SU-DHL-6 (cell line): Measurements from ENCODE around the gene SNW1.

Source experiments
- H2AFZ ChIP-seq: fragments of 200-600 bp; sonication (generic); 2 replicates; pipeline ENCODE4 v1.6.1; 2014; ENCODE audit warnings: low read depth, mild to moderate bottlenecking, moderate library complexity, mixed read lengths, antibody characterized with exemption, low read length; ENCODE audit not compliant: severe bottlenecking
- H3F3A ChIP-seq: fragments of 200-600 bp; shearing (Covaris generic); 2 replicates; pipeline ENCODE4 v1.6.0; 2016; ENCODE audit warnings: antibody characterized with exemption, mild to moderate bottlenecking; ENCODE audit not compliant: insufficient read depth
- H3K27ac ChIP-seq: fragments of 200-600 bp; sonication (generic); 2 replicates; pipeline ENCODE4 v1.5.1; 2016; ENCODE audit warnings: low read depth, mild to moderate bottlenecking, low read length, moderate library complexity, mixed read lengths
- H3K27me3 ChIP-seq: fragments of 200-600 bp; sonication (generic), shearing (Covaris generic); 2 replicates; pipeline ENCODE4 v1.6.0; 2014; ENCODE audit warnings: mild to moderate bottlenecking, low read length
- H3K36me3 ChIP-seq: fragments of 200-600 bp; sonication (generic); 2 replicates; pipeline ENCODE4 v1.6.1; 2014; ENCODE audit warnings: mild to moderate bottlenecking, low read length, mixed read lengths
- H3K4me2 ChIP-seq: fragments of 300-600, 200-600 bp; shearing (Covaris generic), sonication (generic); 2 replicates; pipeline ENCODE4 v1.6.0; 2014; ENCODE audit warnings: low read length, low read depth, mild to moderate bottlenecking; ENCODE audit not compliant: poor library complexity, severe bottlenecking
- H3K4me3 ChIP-seq: fragments of 200-600 bp; sonication (generic); 2 replicates; pipeline ENCODE4 v1.5.1; 2014; ENCODE audit warnings: antibody characterized with exemption, low read length, mild to moderate bottlenecking, mixed read lengths; ENCODE audit not compliant: insufficient read depth, poor library complexity, severe bottlenecking
- H3K79me2 ChIP-seq: fragments of 200-600 bp; sonication (generic); 2 replicates; pipeline ENCODE4 v1.6.1; 2014; ENCODE audit warnings: mild to moderate bottlenecking, low read length, moderate library complexity; ENCODE audit not compliant: insufficient read depth
- H3K9ac ChIP-seq: fragments of 200-600 bp; sonication (generic); 2 replicates; pipeline ENCODE4 v1.7.0; 2014; ENCODE audit warnings: mild to moderate bottlenecking, low read length
- H3K9me2 ChIP-seq: fragments of 200-600 bp; sonication (generic); replicated peaks from 2 replicates; pipeline ENCODE4 v1.6.1; 2014; ENCODE audit warnings: low read length; ENCODE audit not compliant: insufficient read depth
- H3K9me3 ChIP-seq: fragments of 200-600 bp; sonication (generic); 2 replicates; pipeline ENCODE4 v1.6.1; 2014; ENCODE audit warnings: low read length, mixed read lengths; ENCODE audit not compliant: insufficient read depth
- H4K20me1 ChIP-seq: fragments of 200-600 bp; sonication (generic); 2 replicates; pipeline ENCODE4 v1.6.1; 2014; ENCODE audit warnings: low read depth, mild to moderate bottlenecking, antibody characterized with exemption, low read length, moderate library complexity, mixed read lengths
- CTCF ChIP-seq: fragments of 200-600 bp; sonication (generic); IDR thresholded peaks from one replicate; pipeline ENCODE4 v1.5.1; 2017; ENCODE audit warnings: antibody characterized with exemption, mild to moderate bottlenecking, low read length, moderate library complexity; ENCODE audit not compliant: insufficient read depth, poor library complexity, severe bottlenecking
- EZH2phosphoT487 ChIP-seq: fragments of 200-600 bp; sonication (generic), shearing (Covaris generic); conservative IDR thresholded peaks from 2 replicates; pipeline ENCODE4 v1.6.1; 2018; ENCODE audit warnings: mild to moderate bottlenecking, antibody characterized with exemption, low read length, moderate library complexity, mixed read lengths

Gene SNW1

GRCh38 chr14:77791225-77791600, 30.3 kb upstream of the SNW1 start:
- TF ChIP-seq EZH2phosphoT487 (no peak), CTCF (no peak)
- Histone ChIP-seq H3K4me2 (no peak overlapping the region), H3F3A (no peaks in the 10 kb centered on the region), H3K79me2 (no peaks in the 10 kb centered on the region), H3K4me3 (no peak overlapping the region), H3K27me3 (no peaks in the 10 kb centered on the region), H3K9ac (no peak overlapping the region), H3K27ac (no peak overlapping the region), H3K9me2 (no peaks in the 10 kb centered on the region), H3K9me3 (no peaks in the 10 kb centered on the region), H3K36me3 (no peaks in the 10 kb centered on the region), H2AFZ (no peak overlapping the region), H4K20me1 (no peaks in the 10 kb centered on the region)

DNA sequence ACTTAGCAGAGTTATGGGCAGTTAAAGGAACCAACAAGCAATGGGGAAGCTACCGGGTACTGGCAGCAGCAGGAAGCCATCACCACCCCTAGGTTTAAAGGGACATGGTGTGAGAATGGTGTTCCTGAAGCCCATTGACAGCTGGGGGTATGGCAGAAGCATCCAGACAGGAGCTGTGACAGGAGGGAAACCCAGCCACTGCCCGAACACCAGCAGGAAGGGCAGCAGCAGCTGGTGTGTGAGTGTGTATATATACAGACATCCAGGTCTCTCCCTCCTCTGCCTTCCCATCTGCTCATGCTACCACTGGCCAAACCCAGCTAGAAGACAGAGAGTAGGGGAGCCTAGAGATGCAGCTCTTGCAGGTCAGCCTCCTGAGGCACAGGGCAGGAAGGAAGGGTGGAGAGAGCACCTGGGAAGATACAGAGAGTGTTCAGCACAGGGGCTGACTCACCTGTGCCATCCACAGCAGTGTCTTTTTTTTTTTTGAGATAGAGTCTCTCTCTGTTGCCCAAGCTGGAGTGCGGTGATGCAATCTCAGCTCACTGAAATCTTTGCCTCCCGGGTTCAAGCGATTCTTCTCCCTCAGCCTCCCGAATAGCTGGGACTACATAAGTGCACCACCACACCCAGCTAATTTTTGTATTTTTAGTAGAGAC, 29.7 kb upstream of the SNW1 start:
- no peaks in the 10 kb centered on the region for H4K20me1 ChIP-seq
- no peak overlapping the region for H3K9ac ChIP-seq
- H3K4me2 ChIP-seq: no peak overlapping the region
- H3K79me2 ChIP-seq: no peaks in the 10 kb centered on the region
- H3K27me3 ChIP-seq: no peaks in the 10 kb centered on the region
- TF ChIP-seq EZH2phosphoT487 (no peak), CTCF (no peak)
- no peaks in the 10 kb centered on the region for H3F3A ChIP-seq
- no peak overlapping the region for H3K27ac ChIP-seq
- H3K36me3 ChIP-seq: no peaks in the 10 kb centered on the region
- no peak overlapping the region for H2AFZ ChIP-seq
- H3K4me3 ChIP-seq: no peak overlapping the region
- no peaks in the 10 kb centered on the region for H3K9me2 ChIP-seq
- H3K9me3 ChIP-seq: no peaks in the 10 kb centered on the region

GRCh38 chr14:77786148-77786547, 25.2 kb upstream of the SNW1 start:
- no peak overlapping the region for H3K4me3 ChIP-seq
- H3K4me2 ChIP-seq: no peak overlapping the region
- no peaks in the 10 kb centered on the region for H4K20me1 ChIP-seq
- no peak overlapping the region for H2AFZ ChIP-seq
- no peak for TF ChIP-seq CTCF
- TF ChIP-seq EZH2phosphoT487: no peak
- H3K79me2 ChIP-seq: no peaks in the 10 kb centered on the region
- no peaks in the 10 kb centered on the region for H3K36me3 ChIP-seq
- H3F3A ChIP-seq: no peaks in the 10 kb centered on the region
- no peaks in the 10 kb centered on the region for H3K9me3 ChIP-seq
- no peaks in the 10 kb centered on the region for H3K9me2 ChIP-seq
- no peak overlapping the region for H3K27ac ChIP-seq
- no peaks in the 10 kb centered on the region for H3K27me3 ChIP-seq
- H3K9ac ChIP-seq: no peak overlapping the region
